HG03378 (cell line): ENCODE measurements around the gene SMAGP.
"Not testable (repeated sequence)": the region's sequence is repeated elsewhere in the genome, so short reads cannot be mapped to it uniquely, and the experiment has no call there.

Experiments used
- ATAC-seq: cut with Tn5 transposase; IDR thresholded peaks from one replicate; pipeline ENCODE4 v1.9.1; 2021; ENCODE audit warnings: mild to moderate bottlenecking, moderate library complexity; ENCODE audit not compliant: unreplicated experiment

The SMAGP gene

DNA sequence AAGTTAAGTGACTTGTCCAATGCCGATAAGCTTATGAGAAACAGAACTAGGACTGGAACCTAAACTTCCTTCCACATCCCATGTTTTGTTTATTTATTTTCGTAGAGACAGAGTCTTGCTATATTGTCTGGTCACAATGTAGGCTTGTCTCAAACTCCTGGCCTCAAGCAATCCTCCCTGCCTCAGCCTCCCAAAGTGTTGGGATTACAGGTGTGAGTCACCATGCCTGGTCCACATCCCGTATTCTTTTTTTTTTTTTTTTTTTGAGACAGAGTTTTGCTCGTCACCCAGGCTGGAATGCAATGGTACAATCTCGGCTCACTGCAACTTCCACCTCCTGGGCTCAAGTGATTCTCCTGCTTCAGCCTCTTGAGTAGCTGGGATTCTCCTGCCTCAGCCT lies 43.1 kb downstream of the SMAGP start:
- not testable (repeated sequence) for ATAC-seq

DNA sequence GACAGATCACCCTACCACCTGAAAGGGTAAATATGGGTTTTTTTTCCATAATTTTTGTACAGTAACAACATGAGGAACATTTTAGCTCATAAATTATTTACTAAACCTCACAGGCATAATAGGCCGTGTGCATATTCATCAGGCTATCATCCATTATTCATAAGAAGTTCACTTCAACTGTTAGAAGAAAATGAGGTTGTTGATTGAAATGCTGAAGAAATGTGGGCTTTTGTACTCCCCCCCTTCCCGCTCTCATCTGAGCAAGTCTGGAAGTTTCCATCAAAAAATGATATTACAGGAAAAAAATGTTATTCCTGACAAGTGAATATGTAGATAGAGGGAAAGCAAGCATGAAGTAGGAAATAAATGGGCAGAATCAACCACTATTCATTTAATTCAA lies 44.4 kb downstream of the SMAGP start:
- ATAC-seq = no peak

DNA sequence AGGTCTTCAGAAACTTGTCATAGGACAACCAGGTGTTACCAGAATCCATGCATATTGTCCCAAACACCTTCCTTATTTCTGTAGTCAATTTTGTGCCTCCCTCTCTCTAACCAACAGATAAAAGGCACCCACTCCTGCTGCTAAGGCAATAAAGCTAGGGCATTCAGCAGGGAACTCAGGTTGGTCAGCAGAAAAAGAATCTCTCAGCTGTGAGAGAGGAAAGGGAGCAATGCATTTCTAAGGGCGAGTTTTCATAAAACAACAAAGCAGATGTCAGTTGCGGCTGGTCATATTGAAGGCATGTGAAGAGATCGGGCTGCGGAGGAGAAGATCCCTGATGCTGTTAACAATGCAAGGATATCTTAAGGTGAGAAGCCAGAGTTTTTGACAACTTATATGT lies 45.0 kb downstream of the SMAGP start:
- ATAC-seq = no peak

DNA sequence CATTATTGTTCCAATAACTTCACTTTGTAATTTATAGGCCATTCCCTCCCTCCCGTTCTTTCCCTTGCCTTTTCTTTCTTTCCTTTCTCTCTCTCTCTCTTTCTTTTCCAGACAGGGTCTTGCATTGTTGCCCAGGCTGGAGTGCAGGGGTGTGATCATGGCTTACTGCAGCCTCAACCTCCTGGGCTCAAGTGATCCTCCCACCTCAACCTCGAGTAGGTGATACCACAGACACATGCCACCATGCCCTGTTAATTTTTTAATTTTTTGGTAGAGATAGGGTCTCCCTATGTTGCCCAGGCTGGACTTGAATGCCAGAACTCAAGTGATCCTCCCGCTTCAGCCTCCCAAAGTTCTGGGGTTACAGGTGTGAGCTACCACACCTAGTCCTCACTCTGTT lies 45.6 kb downstream of the SMAGP start:
- ATAC-seq = no peak

DNA sequence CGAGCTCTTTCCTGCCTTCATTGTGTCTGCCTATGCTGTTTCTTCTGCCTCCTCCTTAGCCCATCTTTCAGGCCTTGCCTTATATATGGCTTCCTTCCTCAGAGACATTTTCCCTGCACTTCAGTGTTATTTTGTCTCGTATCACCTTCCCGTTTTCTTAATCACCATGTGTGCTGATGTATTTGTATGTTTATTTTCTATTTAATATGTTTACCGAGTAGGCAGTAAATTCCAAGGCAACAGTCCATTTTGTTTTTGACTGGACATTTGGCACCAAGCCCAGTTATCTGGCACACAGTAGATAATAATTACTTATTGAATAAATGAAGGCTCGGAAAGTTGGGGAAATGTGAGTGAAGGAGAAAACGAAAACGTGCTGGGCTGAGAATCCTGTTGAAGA lies 47.8 kb downstream of the SMAGP start:
- ATAC-seq = no peak

DNA sequence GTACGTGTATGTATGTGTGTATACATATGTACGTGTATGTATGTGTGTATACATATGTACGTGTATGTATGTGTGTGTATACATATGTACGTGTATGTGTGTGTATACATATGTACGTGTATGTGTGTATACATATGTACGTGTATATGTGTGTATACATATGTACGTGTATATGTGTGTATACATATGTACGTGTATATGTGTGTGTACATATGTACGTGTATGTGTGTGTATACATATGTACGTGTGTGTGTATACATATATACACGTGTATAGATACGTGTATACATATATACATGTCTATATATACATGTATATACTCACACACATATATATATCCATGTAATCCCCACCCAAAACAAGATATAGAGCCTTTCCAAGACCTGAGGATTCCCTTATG lies 50.4 kb downstream of the SMAGP start:
- not testable (repeated sequence) for ATAC-seq

DNA sequence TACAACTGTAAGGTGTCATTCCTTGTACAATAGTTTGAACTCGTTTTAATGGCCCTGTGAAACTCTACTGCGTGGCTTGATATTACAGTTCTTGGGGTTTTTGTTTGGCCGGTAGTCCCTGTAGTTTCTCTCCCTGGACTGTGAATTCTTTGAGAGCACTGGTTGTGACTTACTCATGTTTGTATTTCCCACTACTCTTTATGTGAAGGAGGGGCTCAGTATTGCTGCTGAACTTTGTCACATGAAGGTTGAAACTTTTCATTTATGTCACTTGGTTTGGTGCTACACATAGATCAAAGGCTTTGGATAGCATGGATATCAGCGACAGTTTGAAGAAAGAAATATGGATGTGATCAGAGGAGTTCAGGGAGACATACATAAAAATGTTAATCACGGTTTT lies 50.9 kb downstream of the SMAGP start:
- ATAC-seq = no peak

DNA sequence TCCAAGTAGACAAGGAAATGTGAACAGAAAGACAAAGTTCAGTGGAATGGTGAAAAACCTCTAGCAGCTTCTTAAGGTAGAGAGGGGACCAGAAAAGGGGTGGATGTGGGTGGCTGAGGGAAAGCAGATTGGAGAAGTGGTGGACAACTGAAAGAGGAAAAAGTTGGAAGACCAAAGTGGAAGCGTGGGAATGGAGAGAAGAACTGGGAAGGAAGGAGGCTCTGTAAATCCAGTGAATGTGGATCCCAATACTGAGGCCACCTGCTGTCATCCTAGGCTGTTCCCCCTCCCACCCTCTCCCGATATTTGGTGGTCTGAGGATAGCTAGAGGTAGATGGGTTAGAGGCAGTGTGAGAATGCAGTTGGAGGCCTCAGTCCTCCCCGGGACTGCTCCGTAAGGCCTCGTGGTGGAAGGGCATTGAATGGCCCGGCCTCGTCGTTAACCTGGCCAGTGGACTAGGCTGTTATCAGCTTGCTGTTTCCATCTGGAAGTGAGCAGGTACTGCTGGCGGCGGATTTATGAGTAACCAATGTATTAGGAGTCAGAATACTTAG lies 51.5 kb downstream of the SMAGP start:
- ATAC-seq = no peak

DNA sequence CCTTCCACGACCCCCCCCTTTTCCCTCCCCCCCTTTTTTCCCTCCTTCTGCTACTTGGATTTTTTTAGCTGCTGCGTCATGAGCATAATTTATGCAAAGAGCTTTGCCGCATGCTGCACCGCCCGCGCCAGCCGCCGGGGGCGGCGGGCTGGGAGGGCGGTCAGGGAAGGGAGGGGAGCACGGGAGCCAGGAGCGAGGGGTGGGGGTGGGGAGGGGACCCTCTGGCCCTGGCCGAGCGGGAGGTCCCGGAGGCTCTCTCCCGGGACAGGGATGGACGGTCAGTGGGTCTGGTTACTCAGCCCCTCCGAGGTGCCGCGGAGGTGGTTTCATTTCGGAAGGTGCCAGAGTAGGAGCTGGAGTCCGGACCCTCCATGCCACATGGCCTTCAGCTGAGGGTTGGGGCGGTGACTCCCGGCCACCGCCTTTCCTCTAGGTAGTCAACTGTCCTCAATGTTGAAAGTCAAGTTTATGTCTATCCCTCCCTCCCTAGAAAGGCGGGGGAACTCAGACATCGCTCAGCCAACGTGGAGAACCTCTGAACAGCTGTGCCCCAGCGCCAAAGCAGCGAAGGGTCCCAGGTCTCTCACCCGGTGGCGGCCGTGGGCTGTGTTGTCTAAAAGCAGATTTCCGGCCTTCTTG lies 52.1 kb downstream of the SMAGP start, which contains the start of gene POU6F1:
Gene POU6F1 (minus strand): TSS at position 95 of the 639 bp plus-strand sequence. CDS start 11,226 bp downstream, outside the sequence.
- peak; percentile 53 for ATAC-seq

DNA sequence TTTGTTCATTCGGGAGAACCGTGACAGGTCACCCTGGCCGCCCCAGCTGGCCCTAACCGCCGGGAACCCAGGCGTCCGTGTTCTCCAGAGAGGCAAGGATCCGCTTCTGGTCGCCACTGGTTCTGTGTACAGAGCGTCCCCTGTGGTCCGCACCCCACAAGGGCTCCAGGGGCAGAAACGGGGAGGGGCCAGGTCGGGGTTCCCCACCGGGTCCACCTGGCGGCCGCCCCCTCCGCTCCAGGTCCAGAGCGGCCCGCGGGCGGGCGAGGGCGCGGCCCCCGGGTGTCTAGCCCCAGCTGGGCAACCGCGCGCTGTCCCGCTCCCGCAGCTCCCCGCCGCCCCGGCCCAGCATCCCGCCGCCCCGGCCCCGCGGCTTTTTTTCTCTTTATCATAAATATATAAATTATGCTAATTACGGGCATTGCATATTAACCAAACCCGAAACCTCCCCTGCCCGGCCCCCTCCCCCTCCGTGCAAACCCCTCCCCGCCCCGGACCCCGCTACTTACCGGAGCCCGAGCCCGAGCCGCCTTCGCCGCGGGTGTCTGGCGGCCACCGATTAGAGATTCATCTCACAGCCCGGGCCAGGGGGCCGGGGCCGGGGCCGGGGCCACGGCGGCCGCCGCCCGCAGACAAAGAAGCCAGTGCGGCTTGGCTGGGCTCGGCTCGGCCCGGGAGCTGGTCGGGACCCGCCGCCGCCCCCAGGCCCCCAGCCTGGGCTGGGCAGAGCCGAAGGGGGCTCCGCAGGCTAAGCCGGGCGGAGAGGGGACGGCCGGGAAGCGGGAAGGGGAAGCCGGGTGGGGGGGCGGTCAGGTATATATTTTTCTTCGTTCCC lies 52.9 kb downstream of the SMAGP start:
- no peak for ATAC-seq

DNA sequence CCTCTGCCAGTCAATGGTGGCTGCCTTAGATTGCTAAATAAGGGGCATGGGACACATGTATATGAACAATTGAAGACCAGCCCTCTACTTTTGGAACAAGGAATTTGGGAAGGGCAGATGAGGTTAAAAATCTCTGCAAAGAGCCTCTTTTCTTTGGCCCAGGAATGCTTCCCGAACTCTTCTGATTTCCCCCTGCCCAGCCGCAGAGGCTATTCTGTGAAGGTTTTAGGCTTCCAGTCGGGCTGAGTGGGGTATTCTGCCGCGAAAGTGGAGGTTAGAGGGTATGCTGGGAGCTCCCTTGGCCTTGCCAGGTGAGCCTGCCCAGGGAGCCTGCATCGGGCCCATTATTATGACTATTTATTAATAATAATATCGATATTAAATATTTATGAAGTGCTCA lies 53.6 kb downstream of the SMAGP start:
- no peak for ATAC-seq

DNA sequence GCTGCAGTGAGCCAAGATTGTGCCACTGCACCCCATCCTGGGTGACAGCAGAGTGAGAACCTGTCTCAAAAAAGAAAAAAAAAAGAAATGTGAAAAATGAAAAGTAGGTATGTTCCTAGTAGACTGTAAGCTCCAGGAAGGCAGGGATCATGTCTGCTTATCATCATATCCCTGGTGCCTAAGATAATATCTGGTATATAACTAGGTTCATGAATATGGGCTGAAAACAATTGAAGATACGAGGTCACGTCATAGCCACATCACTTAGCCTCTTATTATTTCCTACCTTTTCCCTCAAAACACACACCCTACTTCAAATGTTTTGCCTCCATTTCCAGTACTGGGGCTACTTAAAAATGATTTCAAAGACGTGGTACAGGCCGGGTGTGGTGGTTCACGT lies 55.3 kb downstream of the SMAGP start:
- ATAC-seq = no peak

DNA sequence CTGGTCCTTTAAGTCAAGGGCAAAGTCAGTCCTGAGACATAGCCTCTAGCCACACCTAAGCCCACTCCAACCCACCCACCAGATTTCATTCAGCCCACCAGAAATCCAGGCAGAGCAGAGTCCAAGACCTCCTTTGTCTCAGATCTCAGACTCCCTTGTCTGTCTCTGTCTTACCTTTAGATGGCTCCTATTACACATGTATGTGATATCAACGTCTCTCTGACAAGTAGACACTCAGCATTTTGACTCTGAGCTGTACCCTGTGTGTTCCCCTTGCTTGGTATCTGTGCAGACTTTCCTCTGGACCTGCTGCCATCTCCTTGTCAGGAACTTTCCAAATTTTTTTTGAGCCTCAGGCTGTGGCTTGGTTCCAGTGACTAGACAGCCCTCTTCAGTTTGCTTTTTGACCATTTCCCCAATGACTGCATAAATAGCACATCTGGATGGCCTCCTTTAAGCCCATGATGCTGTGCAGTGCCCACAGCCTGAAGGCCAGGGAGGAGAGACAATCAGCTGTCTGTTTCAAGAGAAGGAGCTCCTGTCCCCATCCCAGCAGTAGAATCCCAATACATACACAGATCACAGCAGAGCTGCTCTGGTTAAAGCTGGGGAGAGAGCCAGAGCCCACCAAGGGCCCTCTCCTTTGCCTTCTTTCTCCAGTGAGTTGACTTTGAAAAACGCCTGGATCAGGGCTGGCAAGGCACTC lies 59.4 kb downstream of the SMAGP start:
- ATAC-seq = no peak

DNA sequence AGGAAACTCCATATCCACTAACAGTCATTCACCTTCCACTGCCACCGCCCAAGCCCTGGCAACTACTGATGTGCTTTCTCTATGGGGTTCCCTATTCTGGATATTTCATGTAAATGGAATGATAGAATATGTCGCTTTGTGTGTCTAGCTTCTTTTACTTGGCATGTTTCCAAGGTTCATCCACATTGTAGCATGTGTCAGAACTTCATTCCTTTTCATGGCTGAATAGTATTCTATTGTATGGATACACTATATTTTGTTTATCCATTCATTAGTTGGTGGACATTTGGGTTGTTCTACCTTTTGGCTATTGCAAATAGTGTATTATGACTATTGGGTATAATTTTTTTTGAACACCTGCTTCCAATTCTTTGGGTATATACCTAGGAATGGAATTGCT lies 61.0 kb downstream of the SMAGP start:
- no peak for ATAC-seq

DNA sequence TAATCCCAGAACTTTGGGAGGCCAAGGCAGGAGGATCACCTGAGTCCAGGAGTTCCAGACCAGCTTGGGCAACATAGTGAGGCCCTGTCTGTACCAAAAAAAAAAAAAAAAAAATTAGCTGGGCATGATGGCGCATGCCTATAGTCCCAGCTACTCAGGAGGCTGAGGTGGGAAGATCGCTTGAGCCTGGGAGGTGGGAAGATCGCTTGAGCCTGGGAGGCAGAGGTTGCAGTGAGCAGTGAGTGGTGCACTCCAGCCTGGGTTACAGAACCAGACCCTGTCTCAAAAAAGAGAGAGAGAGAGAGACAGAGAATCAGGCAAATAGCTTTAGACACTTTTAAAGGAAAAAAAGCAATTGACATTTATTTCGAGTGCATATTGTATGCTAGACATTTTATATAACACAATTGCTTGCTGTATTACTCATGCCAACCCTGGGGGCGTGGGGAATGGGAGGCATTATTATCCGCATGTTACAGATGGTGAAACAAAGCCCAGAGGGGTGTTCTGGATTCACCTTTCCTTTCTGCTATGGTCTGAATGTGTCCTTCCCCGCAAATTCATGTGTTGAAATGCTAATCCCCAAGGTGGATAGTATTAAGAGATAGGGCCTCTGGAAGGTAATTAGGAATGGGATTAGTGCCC lies 62.1 kb downstream of the SMAGP start:
- no peak for ATAC-seq

DNA sequence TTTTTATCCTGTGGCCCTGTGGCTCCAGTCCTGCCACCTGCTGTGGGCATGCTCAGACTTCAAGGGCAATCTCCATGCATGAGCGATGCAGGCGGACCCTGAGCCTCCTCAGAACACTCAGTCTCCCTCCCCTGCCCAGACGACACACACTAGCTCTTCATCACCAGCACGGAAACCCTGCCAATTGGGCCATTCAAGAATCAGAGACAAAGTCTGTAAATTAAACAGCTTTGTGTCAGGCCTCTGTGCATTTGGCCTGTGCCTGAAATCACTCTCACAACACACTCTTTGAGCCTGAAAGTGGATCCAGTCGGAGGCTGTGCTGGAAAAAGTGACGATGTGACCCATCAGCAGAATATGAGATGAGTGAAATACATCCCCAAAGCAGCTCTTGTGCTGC lies 64.9 kb downstream of the SMAGP start:
- ATAC-seq = no peak

DNA sequence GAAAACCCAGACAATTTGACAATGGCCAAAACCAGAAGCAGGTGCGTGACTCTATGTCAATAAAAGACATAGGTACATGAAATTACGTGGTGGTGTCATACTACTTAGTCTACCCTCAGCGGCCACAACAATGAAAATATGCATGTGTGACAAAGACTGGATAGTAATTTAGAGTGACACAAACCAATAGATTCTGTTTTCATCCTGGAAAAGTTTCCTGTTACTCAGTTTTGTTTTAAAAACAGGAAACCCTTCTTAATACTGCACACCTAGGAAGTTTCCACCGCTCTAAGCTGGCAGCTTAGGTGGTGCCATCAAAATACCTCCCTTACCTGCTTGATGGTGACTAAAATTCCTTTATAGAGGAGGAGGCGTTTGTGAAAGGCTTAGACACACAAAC lies 67.5 kb downstream of the SMAGP start:
- ATAC-seq = no peak

DNA sequence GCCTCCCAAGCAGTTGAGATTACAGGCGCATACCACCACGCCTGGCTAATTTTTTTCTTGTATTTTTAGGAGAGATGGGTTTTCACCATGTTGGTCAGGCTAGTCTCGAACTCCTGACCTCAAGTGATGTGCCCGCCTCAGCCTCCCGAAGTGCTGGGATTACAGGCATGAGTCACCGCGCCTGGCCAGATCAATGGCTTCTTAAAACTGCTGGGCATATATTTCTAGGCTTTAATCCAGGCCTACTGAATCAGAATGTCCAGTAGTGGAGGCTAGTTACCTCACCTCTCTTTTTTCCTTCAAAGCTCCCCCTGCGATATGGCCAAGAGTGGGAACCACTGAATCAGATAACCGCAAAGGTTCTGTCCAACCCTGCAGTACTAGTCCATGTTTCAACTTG lies 69.4 kb downstream of the SMAGP start:
- no peak for ATAC-seq

DNA sequence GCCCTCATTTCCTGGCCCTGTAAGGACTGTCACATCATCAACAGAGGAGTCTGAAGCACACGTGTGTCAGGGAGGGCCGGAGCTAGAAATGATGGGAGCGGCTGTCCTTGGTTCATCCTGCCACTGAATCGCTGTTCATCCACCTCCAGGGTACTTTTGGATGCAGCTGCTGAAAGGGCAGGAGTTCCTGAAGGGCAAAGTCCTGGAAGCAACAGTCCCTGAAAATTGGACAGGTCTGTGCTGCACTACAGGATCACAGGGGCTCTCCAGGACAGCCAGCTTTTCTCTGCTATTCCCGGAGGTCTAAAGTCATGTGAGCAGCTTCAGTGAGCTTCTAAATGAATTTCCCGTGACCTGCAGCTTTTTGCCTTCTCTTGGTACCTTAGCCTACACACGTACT lies 70.1 kb downstream of the SMAGP start:
- no peak for ATAC-seq

DNA sequence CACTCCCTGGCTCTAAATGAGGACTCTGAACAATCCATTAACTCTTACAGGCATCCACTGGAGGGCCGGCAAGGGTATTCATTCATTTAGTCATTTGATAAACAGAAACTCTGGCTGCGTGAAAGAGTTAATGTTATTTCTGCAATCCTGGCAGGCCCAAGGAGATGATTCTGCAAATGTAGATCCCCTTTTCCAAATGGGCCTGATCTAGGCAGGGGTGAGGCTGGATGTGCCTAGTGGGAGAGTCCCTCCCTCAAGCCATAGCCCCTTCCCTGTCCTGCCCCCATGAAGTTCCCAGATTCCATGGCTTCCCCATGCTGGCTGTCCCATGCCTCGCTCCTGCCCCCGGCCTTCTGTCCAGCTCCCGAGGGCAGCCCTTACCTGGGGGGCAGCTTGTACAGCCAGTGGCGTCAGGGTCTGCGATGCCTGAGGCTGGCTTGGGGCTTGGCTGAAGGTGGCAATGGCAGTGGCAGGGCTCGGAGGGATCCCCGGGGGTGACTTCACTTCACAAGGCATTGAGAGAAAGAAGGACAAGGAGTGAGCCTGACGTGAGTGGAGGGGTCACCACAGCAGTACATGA lies 70.8 kb downstream of the SMAGP start:
- ATAC-seq = no peak
